Frontal cortex (tissue), 4 donors: Measurements from ENCODE around the gene RMDN2. TPM values are rescaled to one million over a fixed set of nuclear protein-coding genes. Genes with fewer than 3 reads are reported as not detected.
"Not testable (repeated sequence)": the region's sequence is repeated elsewhere in the genome, so short reads cannot be mapped to it uniquely, and the experiment has no call there.

Source experiments
- DNase-seq, 2 donors: peaks; one replicate each; pipeline ENCODE4 v3.0.0; 2012; ENCODE audit warnings: low spot score in 2 of 2
- FAIRE-seq: peaks from 2 replicates; lab custom pipeline; 2012; peaks lifted over from hg19 to GRCh38; lab: Jason Lieb, UNC
- total RNA-seq: library from RNA; depleted of rRNA; stranded (reverse); fragments of >200 nt; gene quantifications from one replicate; pipeline ENCODE4 v1.2.3, GENCODE V29; 2014
- donor health status: control.
- donor health status: control.
- donor health status: control.

Gene RMDN2
- total RNA-seq, 1 donor from 2014 or later, result 27.7 TPM

DNA sequence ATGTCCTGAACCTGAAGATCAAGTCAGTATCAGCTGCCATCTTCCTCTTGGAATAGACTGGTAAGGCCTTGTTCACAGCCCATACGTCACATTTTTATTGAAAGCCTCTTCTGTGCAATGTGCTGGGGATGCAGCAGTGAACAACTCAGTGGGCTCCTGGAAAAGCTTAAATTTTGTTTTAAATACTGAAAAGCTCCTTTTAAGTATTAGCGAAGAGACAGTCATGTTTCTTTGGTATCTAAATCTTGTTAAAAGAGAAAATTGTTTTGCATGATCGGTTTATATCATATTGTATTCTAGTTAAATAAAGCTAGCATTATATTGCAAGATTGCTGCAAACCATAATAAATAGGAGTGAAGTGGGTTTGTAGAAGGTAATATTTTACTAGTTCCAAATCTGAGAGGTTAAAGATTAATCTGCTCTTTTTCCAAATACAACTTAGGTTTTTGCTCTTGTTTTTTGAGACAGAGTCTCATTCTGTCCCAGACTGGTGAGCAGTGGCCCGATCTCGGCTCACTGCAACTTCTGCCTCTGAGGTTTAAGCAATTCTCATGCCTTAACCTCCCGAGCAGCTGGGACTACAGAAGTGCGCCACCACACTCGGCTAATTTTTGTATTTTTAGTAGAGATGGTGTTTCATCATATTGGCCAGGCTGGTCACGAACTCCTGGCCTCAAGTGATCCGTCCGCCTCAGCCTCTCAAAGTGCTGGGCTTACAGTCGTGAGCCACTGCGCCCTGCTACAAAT is 1.6 kb upstream of the RMDN2 start:
- no peak for DNase-seq
- no peak for FAIRE-seq

DNA sequence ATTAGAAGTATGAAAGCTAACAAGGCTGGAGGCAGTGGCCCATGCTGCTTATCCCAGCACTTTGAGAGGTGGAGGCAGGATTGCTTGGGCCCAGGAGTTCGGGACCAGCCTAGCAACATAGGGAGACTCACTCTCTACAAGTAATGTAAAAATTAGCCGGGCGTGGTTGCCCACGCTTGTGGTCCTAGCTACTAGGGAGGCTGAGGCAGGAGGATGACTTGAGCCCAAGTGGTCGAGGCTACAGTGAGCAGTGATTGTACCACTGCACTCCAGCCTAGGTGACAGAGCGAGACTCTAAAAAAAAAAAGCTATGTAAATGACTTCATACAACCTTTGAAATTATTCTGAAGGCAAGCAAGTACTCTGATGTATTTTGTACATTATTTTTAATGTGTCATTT is 1.5 kb downstream of the RMDN2 start:
- no peak for FAIRE-seq

DNA sequence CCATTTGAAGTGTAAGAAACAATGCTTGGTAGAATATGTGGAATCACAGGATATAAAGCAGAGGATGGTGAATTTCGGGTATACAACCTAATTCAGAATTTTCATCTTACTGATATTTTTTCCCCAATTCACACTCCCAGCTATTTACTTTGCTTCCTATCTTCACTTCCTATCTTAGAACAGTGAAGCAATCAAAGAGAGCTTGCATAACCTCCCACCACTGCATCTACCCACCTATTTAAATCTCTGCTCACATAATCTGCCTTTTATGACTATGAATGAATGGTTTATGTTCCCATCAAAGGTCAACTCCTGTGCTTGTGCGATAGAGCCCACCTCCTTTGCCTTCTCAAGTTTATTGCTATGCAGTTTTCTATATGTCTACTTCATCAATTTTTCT is 3.3 kb downstream of the RMDN2 start:
- FAIRE-seq, result no peak
- no peak for DNase-seq

More for the DNA sequence above, 1.5 kb downstream of the RMDN2 start:
- no peak for DNase-seq

DNA sequence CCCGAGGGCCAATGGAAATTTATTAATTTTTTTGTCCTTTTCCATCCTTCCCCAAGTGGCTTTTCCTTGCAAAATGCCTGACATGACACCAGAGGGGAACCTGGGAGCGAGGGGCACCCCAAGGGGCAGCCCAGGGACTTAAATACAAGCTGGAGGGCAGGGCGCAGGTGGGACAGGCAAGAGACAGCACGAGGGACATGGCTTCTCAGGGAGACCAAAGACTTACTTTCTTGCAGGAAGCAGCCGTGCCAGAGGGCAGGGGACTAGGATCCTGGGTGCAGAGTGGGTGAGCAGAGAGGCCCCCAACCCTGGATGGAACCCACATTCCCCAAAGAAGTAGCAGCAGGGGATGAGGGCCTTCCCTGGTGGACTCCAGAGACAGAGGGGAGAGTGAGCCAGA is 5.3 kb downstream of the RMDN2 start:
- not testable (repeated sequence) for DNase-seq, FAIRE-seq

DNA sequence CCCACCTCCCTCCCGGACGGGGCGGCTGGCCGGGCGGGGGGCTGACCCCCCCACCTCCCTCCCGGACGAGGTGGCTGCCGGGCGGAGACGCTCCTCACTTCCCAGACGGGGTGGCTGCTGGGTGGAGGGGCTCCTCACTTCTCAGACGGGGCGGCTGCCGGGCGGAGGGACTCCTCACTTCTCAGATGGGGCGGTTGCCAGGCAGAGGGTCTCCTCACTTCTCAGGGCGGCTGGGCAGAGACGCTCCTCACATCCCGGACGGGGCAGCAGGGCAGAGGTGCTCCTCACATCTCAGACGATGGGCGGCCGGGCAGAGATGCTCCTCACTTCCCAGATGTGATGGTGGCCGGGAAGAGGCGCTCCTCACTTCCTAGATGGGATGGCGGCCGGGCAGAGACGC is 7.8 kb downstream of the RMDN2 start:
- DNase-seq, FAIRE-seq: not testable (repeated sequence)

DNA sequence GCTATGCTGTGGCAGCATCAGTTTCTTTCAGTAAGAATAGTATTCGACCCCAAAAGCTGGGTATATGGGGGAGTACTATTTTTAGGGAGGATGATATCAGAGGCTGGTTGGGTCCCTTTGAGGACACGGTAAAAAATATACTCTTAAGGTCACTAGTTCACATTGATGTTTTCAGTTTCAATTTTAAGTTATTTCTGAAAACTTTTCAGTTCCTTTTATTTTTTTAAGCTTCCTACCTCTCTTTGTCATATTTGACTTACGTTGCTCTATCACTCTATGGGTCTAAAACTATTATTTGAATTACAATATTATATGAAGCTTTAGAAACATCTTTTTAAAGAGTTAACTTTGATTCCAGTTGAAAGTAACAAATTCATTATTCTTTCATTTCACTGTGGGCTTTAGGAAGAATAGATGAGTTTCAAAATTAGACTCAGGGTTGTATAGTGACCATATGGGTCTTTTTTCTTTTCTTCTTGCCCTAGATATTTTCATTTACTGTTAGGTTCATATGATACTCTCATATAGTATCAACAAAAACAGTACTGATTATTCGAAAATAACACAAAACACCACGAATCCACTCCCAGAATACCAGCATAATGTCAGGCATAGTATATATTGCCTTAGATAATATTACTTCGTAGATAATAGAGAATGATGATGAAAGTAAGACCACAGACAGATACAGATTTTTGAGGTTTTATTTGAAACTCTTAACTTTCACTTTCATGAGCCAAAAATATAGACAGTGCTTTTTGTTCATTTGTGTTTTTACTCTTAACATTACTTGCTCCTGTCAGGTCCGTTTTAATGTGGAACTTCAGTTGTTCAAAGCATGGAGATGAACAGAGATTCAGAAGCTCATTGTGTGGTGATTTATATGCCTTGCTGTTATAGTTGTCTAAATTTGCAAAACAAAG is 9.8 kb downstream of the RMDN2 start:
- DNase-seq (no peak), FAIRE-seq (no peak)

DNA sequence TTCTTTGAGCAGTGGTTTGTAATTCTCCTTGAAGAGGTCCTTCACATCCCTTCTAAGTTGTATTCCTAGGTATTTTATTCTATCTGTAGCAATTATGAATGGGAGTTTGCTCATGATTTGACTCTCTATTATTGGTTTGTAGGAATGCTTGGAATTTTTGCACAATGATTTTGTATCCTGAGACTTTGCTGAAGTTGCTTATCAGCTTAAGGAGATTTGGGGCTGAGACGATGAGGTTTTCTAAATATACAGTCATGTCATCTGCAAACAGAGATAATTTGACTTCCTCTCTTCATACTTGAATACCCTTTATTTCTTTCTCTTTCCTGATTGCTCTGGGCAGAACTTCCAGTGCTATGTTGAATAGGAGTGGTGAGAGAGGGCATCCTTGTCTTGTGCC is 12.5 kb downstream of the RMDN2 start:
- not testable (repeated sequence) for DNase-seq, FAIRE-seq

DNA sequence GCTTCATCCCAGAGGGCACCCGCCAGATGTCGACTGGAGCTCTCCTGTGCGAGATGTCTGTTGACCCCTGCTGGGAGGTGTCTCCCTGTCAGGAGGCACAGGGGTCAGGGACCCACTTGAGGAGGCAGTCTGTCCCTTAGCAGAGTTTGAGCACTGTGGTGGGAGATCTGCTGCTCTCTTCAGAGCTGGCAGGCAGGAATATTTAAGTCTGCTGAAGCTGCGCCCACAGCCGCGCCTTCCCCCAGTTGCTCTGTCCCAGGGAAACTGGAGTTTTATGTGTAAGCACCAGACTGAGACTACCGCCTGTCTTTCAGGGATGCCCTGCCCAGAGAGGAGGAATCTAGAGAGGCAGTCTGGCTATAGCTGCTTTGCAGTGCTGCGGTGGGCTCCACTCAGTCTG is 16.2 kb downstream of the RMDN2 start:
- DNase-seq, FAIRE-seq: not testable (repeated sequence)

DNA sequence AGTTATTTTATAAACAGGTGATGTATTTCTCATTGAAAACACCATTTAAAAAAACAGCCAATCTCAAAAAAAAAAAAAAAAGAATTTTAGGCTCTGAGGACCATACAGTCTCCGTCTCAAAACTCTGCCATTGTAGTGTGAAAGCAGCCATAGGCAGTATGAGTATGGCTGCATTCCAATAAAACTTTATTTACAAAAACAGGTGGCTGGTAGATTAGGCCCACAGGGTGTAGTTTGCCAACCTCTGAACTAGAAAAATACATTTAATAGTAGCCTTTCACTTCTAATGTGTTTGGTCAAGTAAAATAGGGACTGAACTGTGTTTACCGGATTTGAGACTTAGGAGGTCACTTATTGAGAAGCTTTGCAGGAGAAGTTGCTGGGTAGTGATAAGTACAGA is 19.2 kb downstream of the RMDN2 start:
- DNase-seq (no peak), FAIRE-seq (no peak)

DNA sequence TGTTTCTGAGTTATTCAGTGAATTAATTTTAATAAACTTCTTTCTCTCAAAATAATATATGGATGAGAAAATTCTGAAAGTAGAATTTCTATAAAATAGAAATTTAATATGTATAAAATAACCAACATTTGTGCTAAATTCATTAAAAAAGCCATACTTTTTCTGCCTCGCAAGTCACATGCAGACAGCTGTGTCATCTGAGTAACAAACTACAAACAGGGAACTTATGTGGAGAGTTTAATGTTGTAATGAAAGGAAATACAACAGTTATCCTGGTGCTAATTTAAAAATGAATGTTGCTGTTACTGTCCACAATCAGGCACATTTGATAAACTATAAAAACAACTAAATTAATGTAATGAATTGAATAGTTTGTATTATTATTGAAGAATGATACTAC is 22.2 kb downstream of the RMDN2 start:
- DNase-seq (no peak), FAIRE-seq (no peak)

DNA sequence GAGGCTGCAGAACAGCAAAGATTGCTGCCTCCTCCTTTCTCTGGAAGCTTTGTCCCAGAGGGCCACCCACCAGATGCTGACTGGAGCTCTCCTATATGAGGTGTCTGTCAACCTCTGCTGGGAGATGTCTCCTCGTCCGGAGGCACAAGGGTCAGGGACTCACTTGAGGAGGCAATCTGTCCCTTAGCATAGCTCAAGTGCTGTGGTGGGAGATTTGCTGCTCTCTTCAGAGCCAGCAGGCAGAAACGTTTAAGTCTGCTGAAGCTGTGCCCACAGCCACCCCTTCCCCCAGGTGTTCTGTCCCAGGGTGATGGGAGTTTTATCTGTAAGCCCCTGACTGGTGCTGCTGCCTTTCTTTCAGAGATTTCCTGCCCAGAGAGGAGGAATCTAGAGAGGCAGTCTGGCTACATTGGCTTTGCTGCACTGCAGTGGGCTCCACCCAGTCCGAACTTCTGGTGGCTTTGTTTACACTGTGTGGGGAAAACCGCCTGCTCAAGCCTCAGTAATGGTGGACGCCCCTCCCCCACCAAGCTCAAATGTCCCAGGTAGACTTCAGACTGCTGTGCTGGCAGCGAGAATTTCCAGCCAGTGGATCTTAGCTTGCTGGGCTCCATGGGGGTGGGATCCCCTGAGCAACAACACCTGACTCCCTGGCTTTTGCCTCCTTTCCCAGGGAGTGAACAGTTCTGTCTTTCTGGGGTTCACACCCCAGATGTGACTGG is 37.1 kb downstream of the RMDN2 start:
- DNase-seq, FAIRE-seq: not testable (repeated sequence)

DNA sequence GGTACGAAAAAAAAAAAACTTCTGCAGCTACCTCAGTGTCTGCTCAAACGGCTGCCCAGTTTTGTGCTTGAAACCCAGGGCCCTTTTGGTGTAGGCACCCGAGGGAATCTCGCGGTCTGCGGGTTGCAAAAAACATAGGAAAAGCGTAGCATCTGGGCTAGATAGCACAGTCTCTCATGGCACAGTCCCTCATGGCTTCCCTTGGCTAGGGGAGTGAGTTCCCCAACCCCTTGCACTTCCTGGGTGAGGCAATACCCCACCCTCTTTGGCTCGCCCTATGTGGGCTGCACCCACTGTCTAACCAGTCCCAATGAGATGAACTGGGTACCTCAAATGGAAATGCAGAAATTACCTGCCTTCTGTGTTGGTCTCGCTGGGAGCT is 37.6 kb downstream of the RMDN2 start:
- not testable (repeated sequence) for FAIRE-seq, DNase-seq

DNA sequence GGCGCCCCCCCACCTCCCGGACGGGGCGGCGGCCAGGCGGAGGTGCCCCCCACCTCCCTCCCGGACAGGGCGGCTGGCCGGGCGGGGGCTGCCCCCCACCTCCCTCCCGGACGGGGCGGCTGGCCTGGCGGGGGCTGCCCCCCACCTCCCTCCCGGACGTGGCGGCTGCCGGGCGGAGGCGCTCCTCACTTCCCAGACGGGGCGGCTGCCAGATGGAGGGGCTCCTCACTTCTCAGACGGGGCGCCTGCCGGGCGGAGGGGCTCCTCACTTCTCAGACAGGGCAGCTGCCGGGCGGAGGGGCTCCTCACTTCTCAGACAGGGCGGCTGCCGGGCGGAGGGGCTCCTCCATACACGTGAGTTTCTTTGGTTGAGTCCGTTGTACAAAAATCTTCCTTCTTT is 38.8 kb downstream of the RMDN2 start:
- DNase-seq, FAIRE-seq: not testable (repeated sequence)

DNA sequence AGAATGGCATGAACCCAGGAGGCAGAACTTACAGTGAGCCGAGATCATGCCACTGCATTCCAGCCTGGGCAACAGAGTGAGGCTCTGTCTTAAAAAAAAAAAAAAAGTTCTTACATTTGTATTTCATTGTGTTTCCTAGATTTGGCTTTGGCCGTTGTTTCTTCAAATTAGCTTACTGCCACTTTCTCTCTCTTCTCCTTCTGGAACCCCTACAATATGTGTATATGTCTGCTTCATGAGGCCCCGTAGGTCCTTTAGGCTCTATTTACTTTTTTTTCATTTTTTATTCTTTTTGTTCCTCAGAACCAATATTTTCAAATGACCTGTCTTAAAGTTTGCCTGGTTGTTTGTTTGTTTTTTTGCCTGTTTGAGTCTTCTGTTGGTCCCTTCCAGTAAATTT is 41.2 kb downstream of the RMDN2 start:
- DNase-seq, result no peak
- no peak for FAIRE-seq

DNA sequence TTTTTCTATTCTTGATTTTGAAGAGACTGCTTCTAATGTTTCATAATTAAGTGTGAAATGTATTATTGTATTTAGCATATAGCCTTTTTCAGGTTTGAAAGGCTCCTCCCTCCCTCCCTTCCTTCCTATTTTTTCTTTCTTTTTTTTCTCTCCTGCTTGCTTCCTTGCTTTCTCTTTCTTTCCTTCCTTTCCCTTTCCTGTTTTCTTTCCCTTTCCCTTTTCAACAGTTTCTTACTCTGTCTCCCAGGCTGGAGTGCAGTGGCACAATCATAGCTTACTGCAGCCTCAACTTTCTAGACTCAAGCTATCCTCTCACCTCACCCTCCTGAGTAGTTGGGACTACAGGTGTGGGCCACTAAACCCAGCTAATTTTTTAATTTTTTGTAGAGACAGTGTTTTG is 44.6 kb downstream of the RMDN2 start:
- DNase-seq (no peak), FAIRE-seq (no peak)

DNA sequence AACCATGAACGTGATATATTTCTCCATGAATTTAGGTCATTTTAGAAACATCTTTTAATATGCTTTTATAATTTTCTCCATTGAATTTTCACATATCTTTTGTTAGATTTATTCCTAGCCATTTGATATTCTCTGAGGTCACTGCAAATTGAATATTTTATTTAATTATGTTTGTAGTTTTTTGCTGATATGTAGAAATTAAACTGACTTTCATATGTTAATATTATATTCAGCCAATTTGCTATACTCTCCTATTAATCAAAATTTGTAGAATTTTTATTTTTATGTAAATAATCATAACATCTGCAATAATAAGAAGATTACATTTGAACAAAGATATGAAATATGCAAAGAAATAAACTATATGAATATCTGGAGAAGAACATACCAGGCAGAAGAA is 46.9 kb downstream of the RMDN2 start:
- FAIRE-seq, result peak; percentile 79
- no peak for DNase-seq

DNA sequence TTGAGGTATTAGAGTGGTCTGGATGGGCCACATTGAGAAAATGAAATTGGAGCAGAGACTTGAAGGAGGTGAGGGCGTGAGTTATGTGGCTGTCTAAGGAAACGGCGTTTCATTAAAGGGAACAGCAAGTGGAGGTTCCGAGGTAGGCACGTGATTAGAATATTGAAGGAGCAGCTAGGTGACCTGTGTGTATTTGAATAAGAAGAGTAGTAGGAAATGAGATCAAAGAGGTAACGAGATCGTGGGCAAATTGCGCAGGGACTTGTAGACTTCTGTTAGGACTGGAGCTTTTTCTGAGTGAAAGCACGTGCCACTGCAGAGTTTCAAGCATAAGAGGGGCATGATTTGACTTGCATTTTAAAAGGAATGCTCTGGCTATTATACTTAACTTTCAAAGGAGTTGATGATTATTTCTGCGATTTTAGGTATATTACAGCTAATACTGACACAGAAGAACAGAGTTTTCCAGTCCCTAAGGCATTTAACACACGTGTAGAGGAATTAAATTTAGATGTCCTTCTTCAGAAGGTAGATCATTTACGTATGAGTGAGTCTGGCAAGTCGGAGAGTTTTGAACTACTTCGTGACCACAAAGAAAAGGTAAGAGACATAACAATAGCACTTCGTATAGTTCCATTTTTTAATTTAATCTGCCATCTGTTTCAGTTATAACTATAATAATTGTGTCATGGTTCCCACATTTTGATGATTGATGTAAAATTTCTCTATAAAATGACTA is 48.7 kb downstream of the RMDN2 start:
- FAIRE-seq (no peak), DNase-seq (no peak)

DNA sequence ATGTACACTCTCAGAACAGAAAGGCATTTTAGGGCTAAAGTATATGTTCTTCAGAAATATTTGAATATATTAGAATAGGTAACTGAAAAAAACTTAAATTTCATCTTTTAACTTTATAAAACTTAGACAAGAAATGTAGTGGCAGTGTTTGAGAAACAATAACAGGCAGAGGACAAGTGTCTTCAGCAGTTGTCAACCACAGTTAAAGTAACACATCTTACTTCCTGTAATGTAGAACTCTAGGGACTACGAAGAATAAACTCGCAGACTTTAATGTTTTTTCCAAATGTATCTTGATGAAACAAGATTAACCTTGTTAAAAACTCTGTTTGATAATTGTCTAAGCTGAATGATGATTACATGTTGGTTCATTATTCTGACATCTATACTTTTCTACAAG is 50.7 kb downstream of the RMDN2 start:
- DNase-seq (no peak), FAIRE-seq (no peak)

DNA sequence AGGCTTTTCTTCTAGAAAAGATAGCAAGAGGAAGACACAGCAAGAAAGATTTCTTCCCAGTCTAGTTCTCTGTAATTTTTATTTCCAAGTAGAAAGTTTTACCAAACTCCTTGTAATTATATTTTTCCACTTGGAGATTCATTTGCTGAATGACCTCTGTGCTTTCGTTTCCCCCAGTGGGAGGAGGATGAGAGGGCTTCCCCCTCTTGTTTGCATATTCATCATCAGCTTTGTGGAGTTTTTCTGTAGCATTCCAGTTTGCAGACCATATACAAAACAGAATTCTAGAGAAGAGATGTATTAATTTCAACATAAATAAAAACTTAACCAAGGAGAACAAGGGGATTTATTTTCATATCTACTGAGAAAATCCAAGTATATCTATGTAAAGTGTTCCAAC is 51.3 kb downstream of the RMDN2 start:
- DNase-seq (no peak), FAIRE-seq (no peak)

DNA sequence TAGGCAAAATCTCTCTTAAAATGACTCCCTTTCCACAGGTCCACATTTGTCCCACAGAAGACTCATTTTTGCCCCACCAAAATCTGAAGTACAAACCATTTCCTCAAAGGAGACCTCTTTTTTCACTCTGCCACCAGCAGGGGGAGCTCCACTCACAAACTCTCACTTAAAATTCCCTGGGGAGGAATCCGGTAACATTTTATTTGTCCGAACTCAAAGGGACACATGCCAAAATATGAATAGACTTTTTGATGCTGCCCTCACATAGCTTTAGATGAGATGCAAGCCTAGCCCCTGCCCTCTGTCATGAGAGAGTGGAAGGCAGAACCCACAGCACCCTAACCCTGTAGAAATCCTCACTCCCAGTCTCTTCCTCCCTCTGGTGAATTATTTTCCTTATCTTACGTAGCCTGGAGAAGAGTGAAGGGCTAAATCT is 57.1 kb downstream of the RMDN2 start:
- DNase-seq (peak in 1 of 2 donors; percentile 10), FAIRE-seq (no peak)
